Measurements from ENCODE around the gene GTF2H1.

GTF2H1 gene

GRCh38 chr11:18321969-18322711, at the start of gene GTF2H1, which contains the start of gene HPS5:
GTF2H1 (plus strand) TSS chr11:18322567; CDS start chr11:18333075, 10,508 bp downstream.
HPS5 (minus strand) TSS chr11:18322140; CDS start chr11:18317858, 4,282 bp downstream.
- peak; percentile 93 for DNase-seq
- peaks cover 23% of the 10 kb centered on the region for H3K36me3 Mint-ChIP-seq (ENCODE audit: low read depth)
- H3K4me1 Mint-ChIP-seq, result peaks cover 56% of the 10 kb centered on the region
- no peaks in the 10 kb centered on the region for H3K27me3 Mint-ChIP-seq (ENCODE audit: low read depth, poor library complexity)
- TF ChIP-seq CTCF (IDR thresholded peaks at IDR 0.05), result no peak
- H3K9me3 Mint-ChIP-seq, result no peaks in the 10 kb centered on the region
- H3K27ac Mint-ChIP-seq, result peak within 1 kb of the TSS; percentile 100
- peak within 1 kb of the TSS; percentile 95 for H3K4me3 Mint-ChIP-seq

GRCh38 chr11:18277565-18278271, 44.6 kb upstream of the GTF2H1 start:
- H3K4me1 Mint-ChIP-seq, result no peaks in the 10 kb centered on the region
- no peak for TF ChIP-seq CTCF (IDR thresholded peaks at IDR 0.05)
- H3K4me3 Mint-ChIP-seq, result no peak overlapping the region
- DNase-seq, result no peak
- no peaks in the 10 kb centered on the region for H3K9me3 Mint-ChIP-seq
- peaks cover 55% of the 10 kb centered on the region for H3K36me3 Mint-ChIP-seq (ENCODE audit: low read depth)
- H3K27ac Mint-ChIP-seq, result no peak overlapping the region
- H3K27me3 Mint-ChIP-seq (ENCODE audit: low read depth, poor library complexity), result peaks cover 1% of the 10 kb centered on the region

- Mint-ChIP-seq H3K27me3 (ENCODE audit: low read depth, poor library complexity) (no peaks in the 10 kb centered on the region), H3K36me3 (ENCODE audit: low read depth) (peaks cover 60% of the 10 kb centered on the region), H3K9me3 (no peaks in the 10 kb centered on the region), H3K27ac (no peak overlapping the region), H3K4me1 (no peaks in the 10 kb centered on the region), H3K4me3 (no peak overlapping the region)
- DNase-seq, result no peak
- no peak for TF ChIP-seq CTCF (IDR thresholded peaks at IDR 0.05)
Measured at GRCh38 chr11:18280438-18281045, 41.8 kb upstream of the GTF2H1 start.

GRCh38 chr11:18282626-18283025, 39.7 kb upstream of the GTF2H1 start:
- DNase-seq, result no peak
- H3K4me1 Mint-ChIP-seq, result no peaks in the 10 kb centered on the region
- no peaks in the 10 kb centered on the region for H3K9me3 Mint-ChIP-seq
- H3K4me3 Mint-ChIP-seq, result no peak overlapping the region
- TF ChIP-seq CTCF (IDR thresholded peaks at IDR 0.05), result no peak
- H3K27me3 Mint-ChIP-seq (ENCODE audit: low read depth, poor library complexity), result no peaks in the 10 kb centered on the region
- H3K36me3 Mint-ChIP-seq (ENCODE audit: low read depth), result peaks cover 57% of the 10 kb centered on the region
- no peak overlapping the region for H3K27ac Mint-ChIP-seq

- Mint-ChIP-seq H3K36me3 (ENCODE audit: low read depth) (peaks cover 40% of the 10 kb centered on the region), H3K4me1 (no peaks in the 10 kb centered on the region), H3K27ac (no peak overlapping the region), H3K4me3 (no peak overlapping the region), H3K9me3 (no peaks in the 10 kb centered on the region), H3K27me3 (ENCODE audit: low read depth, poor library complexity) (no peaks in the 10 kb centered on the region)
- TF ChIP-seq CTCF (IDR thresholded peaks at IDR 0.05), result no peak
- DNase-seq, result no peak
Measured at GRCh38 chr11:18285841-18286240, 36.5 kb upstream of the GTF2H1 start.

All from nephron progenitor cell (in vitro differentiated cells).